T1000 (cell line): ENCODE measurements around the gene LRATD1.

Source experiments
- DNase-seq: peaks from one replicate; lab custom pipeline; 2025; ENCODE audit warnings: mixed read lengths; lab: John Stamatoyannopoulos, UW

The LRATD1 gene

GRCh38 chr2:14633461-14634181 lies 1.1 kb downstream of the LRATD1 start:
- DNase-seq: no peak

DNA sequence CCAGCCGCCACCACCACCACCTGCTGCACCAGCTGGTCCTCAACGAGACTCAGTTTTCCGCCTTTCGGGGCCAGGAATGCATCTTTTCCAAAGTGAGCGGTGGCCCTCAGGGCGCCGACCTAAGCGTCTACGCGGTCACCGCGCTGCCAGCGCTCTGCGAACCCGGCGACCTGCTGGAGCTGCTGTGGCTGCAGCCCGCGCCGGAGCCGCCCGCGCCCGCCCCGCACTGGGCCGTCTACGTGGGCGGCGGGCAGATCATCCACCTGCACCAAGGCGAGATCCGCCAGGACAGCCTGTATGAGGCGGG lies 1.6 kb downstream of the LRATD1 start:
- DNase-seq: no peak

DNA sequence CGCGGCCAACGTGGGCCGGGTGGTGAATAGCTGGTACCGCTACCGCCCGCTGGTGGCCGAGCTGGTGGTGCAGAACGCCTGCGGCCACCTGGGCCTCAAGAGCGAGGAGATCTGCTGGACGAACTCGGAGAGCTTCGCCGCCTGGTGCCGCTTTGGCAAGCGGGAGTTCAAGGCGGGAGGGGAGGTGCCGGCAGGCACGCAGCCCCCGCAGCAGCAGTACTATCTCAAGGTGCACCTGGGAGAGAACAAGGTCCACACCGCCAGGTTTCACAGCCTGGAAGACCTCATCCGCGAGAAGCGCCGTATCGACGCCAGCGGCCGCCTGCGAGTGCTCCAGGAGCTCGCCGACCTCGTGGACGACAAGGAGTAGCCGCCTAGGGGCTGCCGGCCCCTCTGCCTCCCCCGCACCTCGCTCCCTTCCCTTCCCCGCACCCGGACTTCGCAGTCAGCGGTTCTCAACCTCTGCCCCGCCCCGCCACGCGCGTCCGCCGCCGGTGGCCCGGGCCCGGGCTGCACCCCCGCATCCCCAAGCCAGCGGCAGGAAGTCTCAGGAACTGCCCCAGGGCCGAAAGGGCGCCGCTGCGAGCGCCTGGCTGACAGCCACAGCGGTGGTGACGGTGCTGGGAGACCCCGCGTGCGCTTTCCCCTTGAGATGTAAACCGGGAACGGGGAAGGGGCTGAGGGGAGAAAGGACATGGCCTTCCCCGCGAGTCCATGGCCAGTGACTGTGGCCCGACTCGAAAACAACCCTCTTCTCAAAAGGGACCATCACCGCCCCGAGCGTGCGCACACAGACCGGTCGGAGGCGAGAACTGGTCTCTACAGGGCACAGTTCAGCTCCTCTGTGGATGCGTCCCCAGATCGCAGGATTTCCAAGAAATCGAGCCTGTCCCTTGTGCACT lies 2.2 kb downstream of the LRATD1 start:
- peak; percentile 62 for DNase-seq

DNA sequence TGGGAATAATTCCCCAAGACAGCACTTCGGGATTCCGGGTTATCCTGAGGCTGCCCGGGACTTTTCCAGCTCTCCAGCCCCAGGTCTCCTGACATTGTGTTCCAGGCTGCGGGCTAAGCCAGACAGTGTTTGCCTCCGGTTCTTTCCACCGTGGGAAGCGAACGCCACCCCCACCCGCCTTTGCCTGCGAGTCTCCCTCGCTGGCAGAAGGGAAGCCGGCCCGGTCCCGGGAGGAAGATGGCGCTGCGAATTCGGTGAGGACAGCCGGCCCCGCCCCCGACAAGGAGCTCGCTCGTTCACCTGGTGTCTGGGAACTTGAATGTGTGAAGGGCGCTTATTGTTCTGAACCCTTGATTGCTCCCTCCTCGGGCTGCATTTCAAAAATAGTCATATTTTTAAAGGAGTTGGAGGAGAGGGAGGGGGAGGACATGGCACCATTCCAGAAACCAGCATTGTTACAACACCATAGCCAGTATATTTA lies 2.9 kb downstream of the LRATD1 start:
- peak; percentile 60 for DNase-seq

- no peak for DNase-seq
Observed at GRCh38 chr2:14638488-14638887, 6.0 kb downstream of the LRATD1 start.

GRCh38 chr2:14641116-14641515 lies 8.6 kb downstream of the LRATD1 start:
- DNase-seq: no peak

DNA sequence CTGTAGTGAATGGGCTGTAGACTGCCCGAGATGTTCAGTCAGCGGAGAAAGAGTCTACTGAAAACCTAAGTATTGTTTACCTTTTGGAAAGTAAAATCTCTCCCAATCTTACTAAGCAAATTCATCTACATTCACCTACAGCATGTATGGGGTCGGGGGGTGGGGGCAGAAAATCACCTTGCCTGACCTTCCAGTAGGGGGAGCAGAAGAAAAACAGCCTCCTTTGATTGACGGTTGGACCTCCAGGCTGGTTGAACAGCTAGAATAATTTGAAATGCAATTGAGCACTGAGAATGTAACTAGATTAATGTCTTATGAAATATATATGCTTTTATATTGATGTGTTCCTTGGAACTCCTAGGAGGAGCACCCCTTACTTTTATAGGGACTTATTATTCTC lies 10.0 kb downstream of the LRATD1 start:
- DNase-seq: no peak

- no peak for DNase-seq
Observed at GRCh38 chr2:14647714-14648113, 15.2 kb downstream of the LRATD1 start.

GRCh38 chr2:14650066-14650465 lies 17.5 kb downstream of the LRATD1 start:
- no peak for DNase-seq

DNA sequence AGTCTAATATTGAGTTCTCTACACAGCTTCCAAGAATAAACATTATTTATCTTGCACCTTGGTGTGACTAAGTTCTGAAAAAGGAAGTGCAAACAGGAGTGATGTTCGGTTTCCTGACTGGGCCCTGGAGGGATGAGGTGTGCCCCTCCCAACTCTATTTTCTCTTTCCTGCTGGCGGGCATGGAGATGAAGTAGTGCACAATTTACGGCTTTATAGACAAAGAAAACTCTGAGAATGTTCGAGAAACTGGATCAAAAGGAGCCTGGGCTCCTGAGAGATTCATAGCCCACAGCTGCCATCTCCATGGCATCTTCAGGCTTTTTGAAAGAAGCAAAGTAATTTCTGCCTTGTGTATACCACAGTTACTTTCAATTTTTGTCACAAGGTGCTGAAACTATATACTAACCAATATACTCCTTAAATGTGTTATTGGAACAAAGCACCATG lies 22.3 kb downstream of the LRATD1 start:
- DNase-seq: no peak

GRCh38 chr2:14656146-14656545 lies 23.6 kb downstream of the LRATD1 start:
- no peak for DNase-seq

DNA sequence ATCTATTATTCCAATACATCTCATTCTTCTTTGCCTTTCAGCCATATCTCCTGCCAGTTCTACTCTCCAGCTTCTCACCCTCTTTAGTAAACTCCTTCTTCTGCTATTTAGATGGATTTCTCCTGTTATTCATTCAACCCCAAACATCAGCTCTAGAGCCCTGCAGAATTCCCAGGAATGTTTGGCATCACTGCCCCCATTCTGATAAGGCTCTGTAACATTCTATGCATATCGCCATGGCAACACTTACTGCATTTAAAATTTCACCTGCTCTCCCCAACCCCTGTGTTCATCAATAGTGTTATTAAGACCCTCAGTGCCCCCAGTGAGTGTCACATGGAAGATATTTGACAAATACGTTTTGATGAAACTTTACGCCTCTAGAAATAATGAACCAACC lies 28.6 kb downstream of the LRATD1 start:
- DNase-seq: no peak

DNA sequence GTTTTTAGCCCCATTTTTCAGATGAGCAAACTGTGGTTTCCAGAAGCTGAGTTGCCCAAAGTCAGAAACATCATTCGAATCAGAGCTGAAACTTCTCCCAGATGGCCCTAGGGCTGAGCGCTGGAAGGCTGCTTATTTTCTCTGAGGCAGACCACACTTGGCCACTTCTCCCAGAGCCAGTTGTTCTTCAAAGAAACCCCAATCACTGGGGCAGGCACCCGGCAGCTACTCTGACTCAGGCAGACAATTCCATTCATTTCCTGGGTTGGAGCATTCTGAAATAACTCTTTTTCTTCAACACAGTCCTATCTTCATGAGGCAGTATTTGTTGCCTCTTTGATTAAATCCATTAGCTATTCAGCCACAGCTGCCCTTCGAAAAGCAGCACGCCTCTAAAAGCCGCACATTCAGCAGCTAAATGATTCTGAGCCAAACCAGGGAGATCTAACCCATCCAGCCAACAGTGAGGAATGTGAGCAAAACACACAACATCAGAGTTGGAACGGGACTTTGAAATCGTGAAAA lies 40.9 kb downstream of the LRATD1 start:
- DNase-seq: no peak

- no peak for DNase-seq
Observed at GRCh38 chr2:14675489-14675888, 43.0 kb downstream of the LRATD1 start.

DNA sequence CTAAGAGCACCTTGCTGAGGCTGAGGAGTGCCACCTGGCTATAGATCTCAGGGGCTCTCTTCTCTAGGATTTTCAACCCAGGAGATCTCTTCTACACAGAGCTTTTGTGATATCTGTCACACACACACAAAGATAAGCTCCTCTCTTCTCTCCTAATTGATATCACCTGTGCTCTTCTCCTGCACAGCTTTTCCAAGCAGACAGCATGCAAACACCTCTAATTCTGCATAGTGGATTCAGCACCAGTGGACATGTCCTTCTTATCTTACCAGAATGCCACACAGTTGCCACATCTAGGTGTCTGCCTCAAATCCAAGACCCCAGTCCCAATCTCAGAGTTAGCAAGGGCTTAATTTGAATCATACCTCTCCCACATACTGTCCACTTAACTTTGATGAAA lies 43.9 kb downstream of the LRATD1 start:
- DNase-seq: no peak

GRCh38 chr2:14677039-14677438 lies 44.5 kb downstream of the LRATD1 start:
- DNase-seq: no peak

- DNase-seq: no peak
Observed at GRCh38 chr2:14678761-14679160, 46.2 kb downstream of the LRATD1 start.

- DNase-seq: no peak
Observed at GRCh38 chr2:14681608-14682007, 49.1 kb downstream of the LRATD1 start.
